ENCODE data around the gene ATP6V1C2.

The ATP6V1C2 gene

GRCh38 chr2:10709290-10709939 lies 12.0 kb upstream of the ATP6V1C2 start:
- TF ChIP-seq CTCF (conservative IDR thresholded peaks at IDR 0.05; ENCODE audit: low read depth, low read length) = peak; percentile 60
- DNase-seq (ENCODE audit: low read depth) = peak; percentile 35
- H3K4me3 ChIP-seq (ENCODE audit: low read depth, low read length) = no peak overlapping the region

GRCh38 chr2:10712185-10712809 lies 9.1 kb upstream of the ATP6V1C2 start:
- DNase-seq (ENCODE audit: low read depth) = no peak
- TF ChIP-seq CTCF (conservative IDR thresholded peaks at IDR 0.05; ENCODE audit: low read depth, low read length) = no peak
- no peak overlapping the region for H3K4me3 ChIP-seq (ENCODE audit: low read depth, low read length)

GRCh38 chr2:10716581-10716980 lies 4.8 kb upstream of the ATP6V1C2 start:
- no peak for TF ChIP-seq CTCF (conservative IDR thresholded peaks at IDR 0.05; ENCODE audit: low read depth, low read length)

GRCh38 chr2:10717628-10718027 lies 3.8 kb upstream of the ATP6V1C2 start:
- no peak overlapping the region for H3K4me3 ChIP-seq (ENCODE audit: low read depth, low read length)
- DNase-seq (ENCODE audit: low read depth) = peak; percentile 52
- no peak for TF ChIP-seq CTCF (conservative IDR thresholded peaks at IDR 0.05; ENCODE audit: low read depth, low read length)

More at GRCh38 chr2:10716581-10716980, 4.8 kb upstream of the ATP6V1C2 start:
- H3K4me3 ChIP-seq (ENCODE audit: low read depth, low read length) = no peak overlapping the region
- DNase-seq (ENCODE audit: low read depth) = no peak

GRCh38 chr2:10720306-10720705 lies 1.1 kb upstream of the ATP6V1C2 start:
- no peak for TF ChIP-seq CTCF (conservative IDR thresholded peaks at IDR 0.05; ENCODE audit: low read depth, low read length)
- DNase-seq (ENCODE audit: low read depth) = no peak

GRCh38 chr2:10720947-10721395 lies 459 bp upstream of the ATP6V1C2 start:
- no peak for DNase-seq (ENCODE audit: low read depth)
- H3K4me3 ChIP-seq (ENCODE audit: low read depth, low read length) = no peak overlapping the region
- TF ChIP-seq CTCF (conservative IDR thresholded peaks at IDR 0.05; ENCODE audit: low read depth, low read length) = no peak

More at GRCh38 chr2:10720306-10720705, 1.1 kb upstream of the ATP6V1C2 start:
- H3K4me3 ChIP-seq (ENCODE audit: low read depth, low read length) = no peak overlapping the region

Measured in choroid plexus epithelial cell (primary cell).